NCI-H510A (cell line): ENCODE results near the gene STAB1.
"Not testable (repeated sequence)": the region's sequence is repeated elsewhere in the genome, so short reads cannot be mapped to it uniquely, and the experiment has no call there.

ENCODE experiments used
- DNase-seq: peaks from one replicate; lab custom pipeline; 2025; lab: John Stamatoyannopoulos, UW

STAB1 gene

GRCh38 chr3:52522651-52523251, 27.6 kb downstream of the STAB1 start:
- no peak for DNase-seq

GRCh38 chr3:52523386-52524257, 28.5 kb downstream of the STAB1 start:
- DNase-seq = no peak

- DNase-seq = no peak
Measured at GRCh38 chr3:52524258-52524751, 29.2 kb downstream of the STAB1 start.

GRCh38 chr3:52524752-52525679, 29.9 kb downstream of the STAB1 start:
- DNase-seq = peak; percentile 70

GRCh38 chr3:52525680-52526561, 30.8 kb downstream of the STAB1 start:
- no peak for DNase-seq

GRCh38 chr3:52526671-52527038, 31.5 kb downstream of the STAB1 start:
- DNase-seq = not testable (repeated sequence)

- DNase-seq = no peak
Measured at GRCh38 chr3:52527039-52527731, 32.0 kb downstream of the STAB1 start.

GRCh38 chr3:52527732-52528585, 32.8 kb downstream of the STAB1 start:
- no peak for DNase-seq

GRCh38 chr3:52528586-52529375, 33.6 kb downstream of the STAB1 start:
- no peak for DNase-seq

GRCh38 chr3:52529376-52530333, 34.5 kb downstream of the STAB1 start:
- DNase-seq = no peak

GRCh38 chr3:52530918-52531826, 36.0 kb downstream of the STAB1 start:
- no peak for DNase-seq

GRCh38 chr3:52531860-52532516, 36.9 kb downstream of the STAB1 start:
- no peak for DNase-seq

GRCh38 chr3:52532517-52532837, 37.3 kb downstream of the STAB1 start:
- DNase-seq = no peak

- DNase-seq = no peak
Measured at GRCh38 chr3:52532838-52533622, 37.9 kb downstream of the STAB1 start.

GRCh38 chr3:52533623-52534280, 38.6 kb downstream of the STAB1 start, which contains the start of gene NT5DC2:
Gene NT5DC2, minus strand, starts transcription at chr3:52533857. Its CDS starts 120 bp downstream, at chr3:52533737.
- peak; percentile 44 for DNase-seq
